Spleen (tissue), 11 donors: ENCODE data around the gene TDRKH. TPM values are rescaled to one million over a fixed set of nuclear protein-coding genes. Genes with fewer than 3 reads are reported as not detected.

Experiments
- DNase-seq: peaks from one replicate; pipeline ENCODE4 v3.0.0-alpha.2; 2020
- H3K27ac ChIP-seq, 8 donors: fragments of 200-600 bp; sonication (generic) in 7 of 8; 1 replicate in 4 of 8; 2 replicates in 4 of 8; pipeline versions ENCODE4 v1.5.0 to v1.8.0; 2016 to 2021; ENCODE audit warnings: inconsistent platforms in 4 of 8, mild to moderate bottlenecking in 4 of 8, moderate library complexity in 1 of 8
- H3K27me3 ChIP-seq, 7 donors: fragments of 200-600 bp; sonication (generic) in 6 of 7; replicated peaks in 1 of 7; 1 replicate in 4 of 7; 2 replicates in 3 of 7; pipeline versions ENCODE4 v1.5.0 to v1.8.0; 2016 to 2021; ENCODE audit warnings: inconsistent platforms in 3 of 7, mild to moderate bottlenecking in 1 of 7
- H3K36me3 ChIP-seq, 6 donors: fragments of 200-600 bp; sonication (generic) in 5 of 6; 1 replicate in 4 of 6; 2 replicates in 2 of 6; pipeline versions ENCODE4 v1.5.0 to v1.8.0; 2016 to 2021; ENCODE audit warnings: inconsistent platforms in 2 of 6
- H3K4me1 ChIP-seq, 6 donors: fragments of 200-600 bp; sonication (generic) in 5 of 6; 1 replicate in 3 of 6; 2 replicates in 3 of 6; pipeline versions ENCODE4 v1.5.0 to v1.8.0; 2016 to 2021; ENCODE audit warnings: inconsistent platforms in 3 of 6
- H3K4me3 ChIP-seq, 8 donors: fragments of 200-600 bp; sonication (generic) in 7 of 8; 1 replicate in 4 of 8; 2 replicates in 4 of 8; pipeline versions ENCODE4 v1.5.0 to v1.8.0; 2016 to 2021; ENCODE audit warnings: inconsistent platforms in 4 of 8, mild to moderate bottlenecking in 4 of 8, moderate library complexity in 2 of 8
- H3K9me3 ChIP-seq, 8 donors: fragments of 200-600 bp; sonication (generic) in 7 of 8; 1 replicate in 4 of 8; 2 replicates in 4 of 8; pipeline versions ENCODE4 v1.5.0 to v1.8.0; 2016 to 2021; ENCODE audit warnings: inconsistent platforms in 4 of 8
- CTCF ChIP-seq, 11 experiments: fragments of 200-600 bp in 7 of 11; fragments of 450-650 bp in 4 of 11; sonication (generic) in 4 of 11; IDR thresholded peaks in 8 of 11; conservative IDR thresholded peaks in 3 of 11; 1 replicate in 7 of 11; 2 replicates in 4 of 11; pipeline versions ENCODE4 v1.4.0 to v1.8.0; 2016 to 2021; ENCODE audit warnings: antibody characterized with exemption in 11 of 11, inconsistent platforms in 4 of 11, mild to moderate bottlenecking in 1 of 11
- POLR2A ChIP-seq, 3 donors: fragments of 450-650 bp; IDR thresholded peaks; one replicate each; pipeline ENCODE4 v1.5.1; 2017; ENCODE audit warnings: antibody characterized with exemption in 3 of 3, mild to moderate bottlenecking in 1 of 3
- POLR2AphosphoS5 ChIP-seq, 3 donors: sonication (generic); formaldehyde crosslinking; IDR thresholded peaks; one replicate each; pipeline ENCODE4 v1.5.1; 2017; ENCODE audit warnings: antibody characterized with exemption in 3 of 3
- WGBS, 5 donors: extraction: QIAGEN DNeasy Blood & Tissue Kit in 3 of 5; methylation state at CpG; one replicate each; pipeline versions ENCODE4 v1.1.5 to v1.1.7; 2013 to 2018; 5-methylcytosine and 5-hydroxymethylcytosine counted together
- intact Hi-C: fragments of 100-400 bp; cut with DNase I; formaldehyde crosslinking; loops from one replicate; pipeline ENCODE4 v1.15.0; 2023; ENCODE audit warnings: low total_unique reads
- polyA plus RNA-seq, 3 donors: library from polyadenylated mRNA; stranded (reverse); fragments of 200-250 nt; gene quantifications; one replicate each; pipeline ENCODE4 v1.2.1, GENCODE V29; 2013
- total RNA-seq, 7 donors: library from RNA; depleted of rRNA in 3 of 7; stranded (reverse); fragments of >200 nt in 3 of 7; fragmentation: NEBNext Ultra II Directional in 4 of 7; extraction: Animal tissue kit (Norgen Biotek cat#: 25700) in 4 of 7; gene quantifications; one replicate each; pipeline versions ENCODE4 v1.1.0 to v1.2.1, GENCODE V29; 2016 to 2021
- donor health status: healthy with polysubstance abuse.
- donor health status: DM: no; HTN: no; CAD: no; lungs with moderate emphysema.
- donor health status: DM: no; HTN: no; CAD: no.
- donor health status: Bipolar disorder and iron deficiency.
- donor health status: healthy.
- donor health status: DM: no; HTN: no; CAD: no.
- donor health status: DM: yes; HTN: yes; CAD: no.

Gene TDRKH
- total and polyA plus RNA-seq, 10 donors: 3.1 to 21.6 (median 12.5) TPM

DNA sequence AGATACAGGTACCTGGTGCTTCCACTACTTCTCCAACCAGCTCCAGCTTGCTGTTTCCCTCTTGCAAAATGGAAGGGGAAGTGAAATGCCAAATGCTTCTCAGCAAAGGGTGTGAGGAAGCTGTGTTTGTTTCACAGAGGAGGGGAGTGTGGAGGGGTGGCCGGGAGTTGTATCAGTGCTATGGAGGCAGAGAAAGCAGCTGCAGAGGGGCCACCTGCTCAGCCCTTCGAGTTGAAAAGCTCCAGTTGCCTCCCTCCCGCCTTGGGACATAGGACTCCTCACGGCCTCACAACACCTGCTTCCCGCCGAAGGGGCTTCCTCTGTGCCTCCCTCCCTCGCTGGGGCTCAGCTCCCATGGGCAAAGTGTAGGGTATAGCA is 27.0 kb upstream of the TDRKH start:
- intact Hi-C loops: no loop called here
- Histone ChIP-seq H3K4me3 (no peak overlapping the region), H3K36me3 (no peaks in the 10 kb centered on the region), H3K27me3 (peaks cover 0 to 5% (median 0%) of the 10 kb centered on the region in 7 donors), H3K27ac (peak overlapping the region in 1 of 8 donors; percentile 45), H3K4me1 (peaks cover 0 to 34% (median 20%) of the 10 kb centered on the region in 6 donors), H3K9me3 (no peaks in the 10 kb centered on the region)
- DNase-seq: no peak
- WGBS, 5 donors: 35 to 44% (median 41%) methylated on average over 7 of the region's 7 CpGs
- TF ChIP-seq POLR2A (IDR thresholded peaks at IDR 0.05) (no peak), CTCF (IDR thresholded peaks at IDR 0.05 in 8 of 11, conservative IDR thresholded peaks at IDR 0.05 in 3 of 11) (no peak), POLR2AphosphoS5 (IDR thresholded peaks at IDR 0.05) (no peak)

- WGBS, 5 donors: 70 to 78% (median 75%) methylated on average over 22 to 26 of the region's 26 CpGs
- peak overlapping the region in 3 of 8 donors; percentile 42 to 49 (median 46) for H3K27ac ChIP-seq
- peaks cover 0 to 34% (median 20%) of the 10 kb centered on the region in 6 donors for H3K4me1 ChIP-seq
- H3K27me3 ChIP-seq: peaks cover 0 to 5% (median 0%) of the 10 kb centered on the region in 7 donors
- TF ChIP-seq POLR2A (IDR thresholded peaks at IDR 0.05): no peak
- no peak for TF ChIP-seq CTCF (IDR thresholded peaks at IDR 0.05 in 8 of 11, conservative IDR thresholded peaks at IDR 0.05 in 3 of 11)
- no peak for TF ChIP-seq POLR2AphosphoS5 (IDR thresholded peaks at IDR 0.05)
- no peak for DNase-seq
- no peaks in the 10 kb centered on the region for H3K9me3 ChIP-seq
- H3K36me3 ChIP-seq: no peaks in the 10 kb centered on the region
- H3K4me3 ChIP-seq: no peak overlapping the region
- intact Hi-C loops: no loop called here
Measured at GRCh38 chr1:151816548-151817352, 26.4 kb upstream of the TDRKH start.

- peaks cover 0 to 34% (median 18%) of the 10 kb centered on the region in 6 donors for H3K4me1 ChIP-seq
- no peak overlapping the region for H3K4me3 ChIP-seq
Measured at GRCh38 chr1:151815716-151816327, 25.5 kb upstream of the TDRKH start.

More at GRCh38 chr1:151815716-151816327, 25.5 kb upstream of the TDRKH start:
- intact Hi-C loops: no loop called here
- peaks cover 0 to 5% (median 0%) of the 10 kb centered on the region in 7 donors for H3K27me3 ChIP-seq
- no peaks in the 10 kb centered on the region for H3K36me3 ChIP-seq
- 22 to 38% (median 34%) methylated on average over 12 of the region's 12 CpGs for WGBS, 5 donors
- DNase-seq: peak; percentile 81
- TF ChIP-seq POLR2A (IDR thresholded peaks at IDR 0.05): no peak
- no peak for TF ChIP-seq CTCF (IDR thresholded peaks at IDR 0.05 in 8 of 11, conservative IDR thresholded peaks at IDR 0.05 in 3 of 11)
- no peak for TF ChIP-seq POLR2AphosphoS5 (IDR thresholded peaks at IDR 0.05)
- no peaks in the 10 kb centered on the region for H3K9me3 ChIP-seq
- H3K27ac ChIP-seq: peak overlapping the region in 3 of 8 donors; percentile 42 to 64 (median 49)
